Measurements from ENCODE around the gene CTNND2.
"Not testable (repeated sequence)": the region's sequence is repeated elsewhere in the genome, so short reads cannot be mapped to it uniquely, and the experiment has no call there.

CTNND2 gene

DNA sequence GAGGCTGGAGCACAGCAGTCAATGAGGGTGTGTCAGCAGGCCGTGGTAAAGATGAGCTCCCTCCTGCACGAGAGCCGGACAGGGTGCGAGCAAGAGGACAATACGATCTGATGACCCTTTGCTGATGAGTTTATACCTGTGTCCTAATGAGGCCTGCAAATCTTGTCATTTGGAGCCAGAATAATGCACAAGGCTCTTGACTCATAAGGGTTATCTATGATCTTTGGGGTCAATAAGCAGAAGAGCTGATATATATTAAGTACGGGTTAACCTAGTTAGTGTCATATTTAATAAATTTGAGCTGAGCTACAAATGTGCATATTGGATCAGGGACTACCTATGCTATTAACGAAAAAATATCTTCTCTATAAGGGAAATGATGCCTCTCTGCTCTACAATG lies 46.9 kb downstream of the CTNND2 start:
- DNase-seq: no peak

DNA sequence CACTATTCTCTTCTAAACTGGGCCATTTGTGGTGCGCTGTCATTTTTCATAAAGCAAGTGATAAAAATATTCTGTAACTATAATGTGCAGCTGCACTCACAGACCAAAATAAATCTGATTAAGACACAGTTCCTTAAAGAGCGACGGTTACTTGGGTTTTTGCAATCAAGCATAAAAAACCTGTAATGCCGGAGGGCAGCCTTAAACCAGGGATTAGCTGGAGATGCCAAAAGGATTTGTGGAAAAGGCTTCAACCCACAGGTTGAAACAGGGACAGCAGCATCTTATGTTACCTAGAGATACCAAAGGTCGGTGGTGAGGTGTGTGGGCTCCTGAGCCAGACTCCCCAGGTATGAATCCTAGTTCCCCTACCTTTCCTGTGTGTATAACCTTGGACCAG lies 49.3 kb downstream of the CTNND2 start:
- DNase-seq: no peak

DNA sequence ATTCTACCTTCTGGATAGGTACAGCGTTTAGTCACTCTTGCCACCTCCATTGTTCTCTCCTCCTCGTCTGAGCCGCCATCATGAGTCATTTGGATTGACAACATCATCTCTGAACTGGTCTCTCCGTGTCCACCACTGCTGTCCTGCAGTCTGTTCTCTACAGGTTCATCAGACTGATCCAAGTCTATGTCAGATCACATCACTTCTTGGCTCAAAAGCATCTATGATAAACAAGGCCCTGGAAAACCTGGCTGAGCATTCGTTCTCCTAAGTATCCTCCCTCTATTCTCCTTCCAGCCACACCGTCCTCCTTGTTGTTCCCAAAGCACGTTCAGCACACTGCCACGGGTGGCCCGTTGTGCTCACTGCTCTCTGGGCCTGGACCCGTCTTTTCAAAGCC lies 50.5 kb downstream of the CTNND2 start:
- DNase-seq: no peak

DNA sequence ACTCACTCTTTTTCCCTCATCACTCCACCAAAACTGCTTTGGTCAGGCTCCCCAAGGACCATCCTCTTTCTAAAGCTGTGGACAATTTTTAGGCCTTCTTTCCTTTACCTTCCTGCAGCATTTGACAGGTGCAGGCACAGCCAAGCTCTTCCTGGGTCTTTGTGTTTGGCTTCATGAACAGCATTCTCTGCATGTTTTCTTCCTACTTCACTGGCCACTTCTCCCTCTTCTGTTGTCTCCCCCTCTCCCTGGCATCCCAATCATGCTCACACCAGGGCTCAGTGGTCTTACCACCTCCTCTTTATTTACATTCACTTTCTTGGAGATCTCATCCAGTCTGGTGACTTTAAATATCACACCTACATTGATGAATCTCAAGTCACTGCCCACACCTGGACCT lies 51.1 kb downstream of the CTNND2 start:
- no peak for DNase-seq

DNA sequence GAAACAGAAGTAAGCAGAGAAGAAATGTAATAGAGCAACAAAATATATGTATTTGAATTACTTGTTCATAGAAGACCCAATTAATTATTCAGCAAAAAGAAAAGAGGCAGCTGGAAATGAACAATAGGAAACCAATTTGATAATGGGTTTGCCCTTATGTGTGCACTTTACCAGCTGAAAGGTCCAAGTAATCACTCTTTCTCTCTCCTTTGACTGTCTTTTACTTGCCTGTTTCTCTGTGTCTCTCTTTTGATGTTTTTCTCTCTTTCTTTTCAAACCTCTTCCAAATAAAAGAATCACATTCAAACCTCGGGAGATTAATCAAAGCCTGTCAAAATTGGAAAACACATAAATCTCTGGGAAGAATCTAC lies 51.5 kb downstream of the CTNND2 start:
- no peak for DNase-seq

DNA sequence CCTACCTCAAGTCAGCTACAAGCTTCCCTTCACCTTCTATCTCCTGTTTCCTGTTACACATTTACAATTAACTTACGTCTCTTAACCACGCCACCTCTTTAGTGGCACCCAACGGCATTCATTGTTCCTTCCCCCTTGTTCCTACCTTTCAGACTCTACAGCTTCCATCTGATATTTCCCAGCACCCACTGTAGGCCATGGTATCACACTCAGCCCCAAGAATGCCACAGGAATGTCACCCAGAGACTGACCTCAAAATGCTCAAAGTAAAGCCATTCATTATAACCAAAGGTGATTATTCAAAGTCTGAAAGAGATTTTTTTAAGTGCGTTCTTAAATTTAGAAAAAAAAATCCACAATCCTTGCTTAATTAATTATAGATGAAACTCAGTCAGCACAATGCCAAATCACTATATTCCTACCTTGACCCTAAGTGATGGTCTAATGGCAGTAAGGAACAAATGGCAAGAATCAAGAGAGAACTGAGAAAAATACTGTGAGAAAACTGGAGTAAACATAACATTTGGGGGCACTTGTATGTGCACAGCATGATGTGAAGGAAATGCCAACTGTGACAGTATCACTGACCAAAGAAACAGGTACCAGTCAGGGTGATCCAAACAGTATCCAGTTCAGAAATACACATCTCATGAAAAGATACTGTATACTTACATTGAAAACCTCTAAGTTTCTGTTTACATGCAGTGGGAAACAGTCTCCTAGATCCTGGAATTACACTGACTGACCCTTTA lies 52.1 kb downstream of the CTNND2 start:
- no peak for DNase-seq

DNA sequence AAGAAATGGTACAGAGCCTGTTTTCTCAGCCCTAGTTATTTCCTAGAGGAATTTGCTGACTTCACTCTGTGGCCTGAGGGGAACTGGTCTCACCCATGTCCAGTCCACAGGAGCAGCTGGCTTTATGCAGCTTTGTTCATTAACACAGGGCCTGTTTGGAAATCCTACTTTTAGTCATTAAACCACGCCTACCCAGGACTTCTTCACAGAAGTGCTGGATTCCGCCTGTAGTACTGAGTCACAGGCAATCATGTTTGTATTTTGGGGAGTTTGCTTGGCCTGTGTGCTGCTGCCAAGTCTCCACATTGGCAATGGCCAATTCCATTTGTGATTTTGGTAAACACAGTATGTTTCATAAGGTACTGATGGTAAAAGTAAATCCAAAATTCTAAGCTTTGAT lies 52.8 kb downstream of the CTNND2 start:
- no peak for DNase-seq

DNA sequence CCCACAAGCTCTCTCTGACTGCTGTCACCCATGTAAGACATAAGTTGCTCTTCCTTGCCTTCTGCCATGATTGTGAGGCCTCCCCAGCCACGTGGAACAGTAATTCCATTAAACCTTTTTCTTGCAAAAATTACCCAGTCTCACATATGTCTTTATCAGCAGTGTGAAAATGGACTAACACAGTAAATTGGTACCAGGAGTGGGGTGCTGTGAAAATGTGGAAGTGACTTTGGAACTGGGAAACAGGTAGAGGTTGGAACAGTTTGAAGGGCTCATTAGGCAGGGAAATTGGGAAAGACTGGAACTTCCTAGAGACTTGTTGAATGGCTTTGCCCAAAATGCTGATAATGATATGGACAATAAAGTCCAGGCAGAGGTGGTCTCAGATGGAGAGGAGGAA lies 75.7 kb downstream of the CTNND2 start:
- DNase-seq: not testable (repeated sequence)

DNA sequence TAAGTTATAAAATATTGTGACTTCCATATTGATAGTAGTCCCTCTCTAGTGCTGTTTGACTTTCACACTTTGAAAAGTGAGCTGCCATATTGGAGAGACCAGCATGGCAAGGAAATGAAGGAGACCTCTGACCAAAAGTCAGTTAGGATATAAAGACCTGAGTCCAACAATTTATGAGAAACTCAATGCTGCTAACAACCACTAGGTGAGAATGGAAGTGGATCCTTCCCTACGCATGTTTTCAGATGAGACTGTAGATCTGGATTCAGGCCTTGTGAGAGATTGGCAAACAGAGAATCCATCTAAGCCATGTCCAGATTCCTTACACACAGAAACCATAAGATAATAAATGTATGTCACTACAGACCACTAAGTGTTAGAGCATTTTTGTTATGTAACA lies 81.6 kb downstream of the CTNND2 start:
- no peak for DNase-seq

DNA sequence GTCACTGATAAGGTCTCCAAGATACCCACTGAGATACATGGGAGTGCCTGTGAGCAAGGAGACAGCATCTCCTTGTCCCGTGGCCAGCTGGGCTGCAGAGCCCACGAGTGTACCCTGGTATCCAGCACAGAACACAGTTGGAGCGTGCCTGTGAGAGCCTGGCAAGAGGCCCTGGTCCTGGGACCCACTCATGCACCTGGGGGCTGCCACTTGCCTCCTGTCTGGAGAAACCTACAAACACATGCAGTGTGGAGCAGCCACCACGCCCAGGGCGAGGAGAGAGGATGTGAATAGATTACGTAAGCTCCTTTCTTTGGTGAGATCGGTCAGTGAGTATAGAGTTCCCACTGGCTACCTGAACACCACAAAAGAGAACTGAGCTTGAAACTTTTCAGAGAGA lies 88.3 kb downstream of the CTNND2 start:
- DNase-seq: no peak

DNA sequence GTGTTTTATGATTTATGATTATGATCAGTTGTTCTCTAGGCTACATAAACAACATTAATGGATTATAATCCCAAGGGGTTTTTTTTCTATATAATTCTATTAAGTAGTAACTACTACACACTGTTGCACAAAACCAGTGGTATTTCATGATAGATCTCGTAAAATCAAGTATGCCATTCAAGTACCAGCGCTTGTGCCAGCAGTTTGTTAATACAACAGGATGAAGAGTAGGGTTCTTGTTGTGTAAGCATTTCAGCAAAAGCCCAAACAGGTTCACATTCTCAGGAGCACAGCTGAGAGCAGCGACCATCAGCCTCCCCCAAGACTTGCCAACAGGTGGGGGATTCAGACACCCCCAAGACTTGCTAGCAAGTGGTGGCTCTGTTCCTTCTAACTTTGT lies 88.8 kb downstream of the CTNND2 start:
- DNase-seq: no peak

DNA sequence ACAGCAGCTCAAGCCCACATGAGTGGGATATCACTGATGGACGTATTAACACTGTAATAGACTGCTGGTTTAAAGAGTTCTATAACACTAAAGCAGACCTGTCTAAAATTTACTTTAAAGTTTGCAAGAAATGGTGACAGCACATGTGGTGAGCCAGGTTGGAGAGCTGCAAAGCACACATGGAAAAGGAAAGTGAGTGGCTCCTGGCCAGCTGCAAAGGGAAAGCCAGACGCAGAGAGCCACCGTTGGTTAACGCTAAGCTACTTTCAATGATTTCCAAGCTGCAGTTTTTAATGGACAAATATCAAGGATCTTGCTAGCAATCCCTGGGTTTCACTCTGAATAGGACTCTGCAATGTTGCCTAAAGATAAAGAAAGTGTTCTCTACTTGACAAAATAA lies 89.9 kb downstream of the CTNND2 start:
- no peak for DNase-seq

DNA sequence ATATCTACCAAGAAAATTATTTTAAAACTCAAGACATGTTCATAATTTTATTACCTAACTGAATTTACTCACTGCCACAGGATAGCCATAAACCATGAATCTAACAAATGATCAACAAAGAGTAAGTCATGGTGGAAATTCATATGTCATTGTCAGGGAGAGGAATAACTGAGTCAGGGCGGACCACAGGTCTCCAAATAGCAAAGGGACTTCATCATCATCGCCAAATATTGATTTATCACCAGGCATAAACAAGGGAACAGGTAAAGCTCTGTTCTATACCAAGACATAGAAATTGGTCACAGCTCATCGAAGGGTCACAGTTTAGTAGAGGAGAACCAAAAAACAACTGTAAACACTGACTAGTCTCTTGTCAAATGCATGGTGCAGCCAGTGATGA lies 94.8 kb downstream of the CTNND2 start:
- no peak for DNase-seq

DNA sequence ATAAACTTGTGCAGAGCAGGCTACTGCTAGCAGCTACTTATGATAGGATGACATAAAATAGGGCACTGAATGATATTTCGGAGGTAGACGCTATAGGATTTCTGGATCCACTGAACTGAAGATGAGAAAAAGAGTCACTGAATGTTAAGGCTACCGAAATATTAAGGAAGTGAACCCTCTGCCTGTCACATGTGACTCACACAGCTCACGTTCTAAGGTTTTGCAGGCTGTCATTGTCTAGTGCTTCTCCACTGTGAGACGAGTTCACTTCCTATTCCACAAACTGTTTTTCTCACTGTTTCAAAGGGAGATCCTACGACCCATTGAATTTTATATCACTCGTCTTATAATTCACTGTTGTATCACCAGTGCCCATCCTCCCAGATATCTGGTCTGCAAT lies 100.8 kb downstream of the CTNND2 start:
- no peak for DNase-seq

DNA sequence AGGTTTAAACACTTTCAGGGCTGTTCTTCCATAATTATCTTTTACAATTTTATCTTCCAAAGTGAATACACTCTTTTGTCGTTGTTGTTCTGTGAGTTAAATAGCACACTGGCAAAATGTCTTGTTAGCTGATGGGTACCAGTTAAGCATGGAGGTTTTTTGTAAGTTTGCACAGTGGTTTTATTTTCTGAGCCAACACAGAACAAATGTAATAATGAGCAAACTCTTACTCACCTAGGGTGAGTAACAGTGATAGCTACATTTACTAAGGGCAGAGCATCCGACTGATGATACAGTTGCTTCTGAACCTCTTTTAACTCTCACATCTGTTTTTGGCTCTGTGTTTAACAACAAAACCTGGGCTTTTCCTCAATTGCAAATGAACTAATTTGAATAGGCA lies 103.2 kb downstream of the CTNND2 start:
- no peak for DNase-seq

DNA sequence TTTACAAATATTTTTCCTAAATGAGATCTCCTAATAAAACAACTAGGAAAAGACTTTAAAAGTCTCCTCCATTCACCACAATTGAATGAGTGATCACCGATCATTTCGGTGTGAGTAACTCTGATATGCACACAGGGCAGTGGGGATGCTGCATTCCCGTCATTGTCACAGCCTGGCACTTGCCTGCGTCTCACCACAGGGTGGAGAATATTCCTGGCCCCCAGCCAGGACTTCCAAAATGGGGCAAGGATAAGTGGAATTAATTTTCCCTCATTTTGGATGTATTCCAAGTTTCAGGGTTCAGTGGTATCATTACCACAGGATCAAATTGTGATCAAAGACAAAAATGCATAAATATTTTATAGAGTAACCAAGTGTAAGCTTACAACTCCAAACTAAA lies 107.1 kb downstream of the CTNND2 start:
- no peak for DNase-seq

DNA sequence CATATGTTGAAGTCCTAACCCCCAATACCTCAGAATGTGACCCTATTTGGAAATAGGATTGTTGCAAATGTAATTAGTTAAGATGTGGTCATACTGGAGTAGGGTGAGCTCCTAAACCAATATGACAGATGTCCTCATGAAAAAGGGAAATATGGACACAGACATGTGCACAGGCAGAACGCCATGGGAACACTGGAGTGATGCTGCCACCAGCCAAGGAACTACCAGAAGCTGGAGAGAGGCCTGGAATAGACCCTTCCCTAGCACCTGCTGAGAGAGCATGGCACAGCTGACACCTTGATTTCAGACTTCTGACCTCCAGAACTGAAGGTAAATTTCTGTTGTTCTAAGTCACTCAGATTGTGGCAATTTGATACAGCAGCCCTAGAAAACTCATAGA lies 110.8 kb downstream of the CTNND2 start:
- no peak for DNase-seq

DNA sequence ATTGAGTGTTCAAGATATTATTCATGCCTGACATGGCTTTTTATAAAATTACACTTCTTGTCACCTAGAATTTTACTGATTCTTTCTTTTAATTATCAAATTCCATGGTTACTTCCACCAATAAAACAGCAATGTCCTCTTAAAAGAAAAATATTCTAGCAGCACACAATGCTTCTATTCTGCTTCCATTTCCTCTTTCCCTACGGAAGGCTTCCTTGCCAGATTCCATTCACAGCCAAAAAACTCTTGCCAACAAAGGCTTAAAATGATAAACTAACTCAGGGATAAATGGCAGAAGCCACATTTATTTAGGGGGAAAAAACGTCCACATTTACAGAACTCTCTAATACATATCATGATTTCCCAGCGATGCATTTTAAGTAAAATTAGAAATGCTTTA lies 111.6 kb downstream of the CTNND2 start:
- DNase-seq: no peak

DNA sequence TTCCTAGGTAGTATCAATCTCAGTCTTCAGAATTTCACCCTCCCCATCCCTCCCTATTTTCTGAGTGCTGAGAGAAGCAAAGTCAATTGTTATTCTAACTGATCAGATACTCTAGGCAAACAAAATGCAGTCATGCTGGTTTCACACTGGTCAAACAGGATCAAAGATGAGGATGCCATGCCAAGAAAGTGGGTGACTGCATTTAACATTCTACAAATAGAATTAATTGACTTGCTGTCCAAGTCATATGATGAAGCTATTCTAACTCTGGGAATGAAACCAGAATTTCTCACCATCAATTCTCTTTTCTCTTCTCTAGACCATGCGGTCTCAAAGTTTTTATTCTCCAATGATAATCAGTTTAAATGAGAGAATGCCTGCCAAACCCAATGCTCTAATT lies 112.5 kb downstream of the CTNND2 start:
- no peak for DNase-seq

DNA sequence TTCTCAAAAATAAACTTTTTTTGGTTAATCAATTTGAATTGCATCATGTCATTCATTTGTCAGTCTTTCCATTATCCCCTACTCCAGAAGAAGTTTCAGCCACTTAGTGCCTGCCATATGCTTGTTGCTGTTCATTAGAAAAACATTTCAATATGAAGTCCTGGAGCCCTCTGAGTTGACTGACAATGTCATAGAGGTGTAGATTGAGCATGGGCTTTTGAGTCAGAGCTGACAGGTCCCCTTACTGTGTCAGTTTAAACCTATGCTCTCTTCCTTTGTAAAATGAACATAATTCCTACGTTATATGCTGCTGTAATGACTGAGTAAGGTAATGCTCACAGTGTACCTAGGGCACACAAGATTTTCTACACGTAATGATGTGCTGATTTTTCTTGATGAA lies 114.0 kb downstream of the CTNND2 start:
- no peak for DNase-seq

DNA sequence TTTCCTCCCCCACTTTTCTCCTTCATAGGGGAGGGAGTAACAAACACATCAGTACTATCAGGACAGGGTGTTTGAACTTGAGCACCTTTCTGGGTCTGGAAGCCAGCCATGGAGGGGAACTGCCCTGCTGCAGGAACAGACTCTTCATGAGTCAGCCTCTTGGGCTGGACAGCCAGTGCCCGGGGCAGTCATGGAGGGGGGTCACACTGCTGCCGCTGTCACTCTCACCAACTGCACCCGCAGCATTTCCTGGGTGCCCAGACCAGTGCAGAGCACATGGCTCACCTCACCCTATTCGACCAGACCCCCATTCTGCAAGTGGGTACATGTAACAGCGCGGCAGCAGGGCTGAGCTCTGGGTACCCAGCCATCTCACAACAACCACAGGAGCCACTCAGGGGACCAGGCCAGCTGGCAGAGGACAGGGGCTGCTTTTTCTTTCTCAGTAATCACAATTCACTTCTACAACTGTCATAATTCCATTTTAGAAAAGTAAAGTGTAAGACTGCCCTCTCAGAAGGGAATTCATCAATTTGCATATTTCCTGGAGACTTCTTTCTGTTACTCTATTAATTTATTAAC lies 118.4 kb downstream of the CTNND2 start:
- no peak for DNase-seq

DNA sequence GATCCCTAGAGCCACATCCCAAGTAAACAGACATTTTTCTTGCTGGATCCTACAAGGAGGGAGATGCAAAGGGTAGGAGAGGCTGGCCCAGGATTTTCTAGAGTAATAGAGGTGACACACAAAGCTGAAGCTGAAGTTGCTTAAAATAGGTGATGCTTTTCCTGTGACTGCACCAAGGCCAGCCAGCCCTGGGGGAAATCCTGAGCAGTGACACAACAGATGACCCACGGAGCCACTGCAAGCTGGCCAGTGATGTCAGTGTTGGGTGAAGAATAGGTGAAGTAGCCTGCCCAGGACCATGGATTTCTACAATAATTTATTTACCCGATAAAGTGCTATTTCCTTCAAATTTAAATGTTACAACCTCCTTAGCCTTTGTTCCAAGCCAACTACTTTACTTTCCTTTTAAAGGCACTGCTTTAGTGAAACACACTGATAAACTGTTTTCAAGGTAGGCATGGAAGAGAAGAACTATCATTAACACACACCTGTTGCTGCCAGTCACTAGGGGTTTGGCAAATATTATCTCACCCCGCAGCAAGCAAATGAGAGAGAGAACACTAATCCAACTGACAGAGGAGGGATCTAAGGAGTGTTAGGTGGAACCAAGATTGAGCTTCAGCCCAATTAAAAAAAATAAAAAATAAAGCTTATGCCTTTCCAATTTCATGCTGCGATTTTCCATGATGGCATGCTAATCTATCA lies 123.5 kb downstream of the CTNND2 start:
- no peak for DNase-seq

DNA sequence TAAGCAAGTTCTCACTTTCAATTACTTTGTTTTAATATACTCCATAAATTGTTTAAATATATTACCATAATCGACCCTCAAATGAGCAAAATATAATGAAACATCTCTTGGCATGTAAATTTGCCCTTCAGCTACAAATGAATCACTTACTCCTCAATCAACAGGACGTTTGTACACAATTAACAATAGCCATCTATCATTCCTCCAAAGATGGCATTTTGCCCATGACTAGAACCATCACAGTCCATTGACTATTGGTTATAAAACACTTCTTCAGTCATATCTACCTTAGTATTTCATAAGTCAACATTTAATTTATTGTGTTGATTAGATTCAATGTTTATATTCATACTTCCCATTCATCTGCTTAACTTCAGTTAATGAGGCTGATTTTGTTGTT lies 127.2 kb downstream of the CTNND2 start:
- DNase-seq: no peak

DNA sequence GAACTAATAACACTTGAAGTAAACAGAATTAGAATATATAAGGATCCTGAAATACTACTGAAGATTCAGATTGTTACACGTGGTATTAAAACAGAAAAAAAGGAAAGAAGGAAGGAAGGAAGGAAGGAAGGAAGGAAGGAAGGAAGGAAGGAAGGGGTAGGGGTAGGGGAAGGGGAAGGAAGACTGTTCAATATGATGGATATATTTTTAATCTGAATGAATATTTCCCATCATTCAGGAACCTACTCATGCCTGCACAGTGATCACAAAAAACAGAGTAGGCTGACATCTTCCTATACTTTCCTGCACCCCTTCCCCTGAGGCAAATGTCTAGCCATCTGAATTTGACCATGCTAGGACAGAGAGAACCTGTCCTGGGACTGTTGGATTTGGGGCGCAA lies 133.9 kb downstream of the CTNND2 start:
- DNase-seq: no peak

Measured in femur (tissue), 1 donor.